Measurements from ENCODE around the gene PRSS27.

GRCh38 chr16:2737895-2738418 lies 17.9 kb upstream of the PRSS27 start:
- TF ChIP-seq, protein P1, sequence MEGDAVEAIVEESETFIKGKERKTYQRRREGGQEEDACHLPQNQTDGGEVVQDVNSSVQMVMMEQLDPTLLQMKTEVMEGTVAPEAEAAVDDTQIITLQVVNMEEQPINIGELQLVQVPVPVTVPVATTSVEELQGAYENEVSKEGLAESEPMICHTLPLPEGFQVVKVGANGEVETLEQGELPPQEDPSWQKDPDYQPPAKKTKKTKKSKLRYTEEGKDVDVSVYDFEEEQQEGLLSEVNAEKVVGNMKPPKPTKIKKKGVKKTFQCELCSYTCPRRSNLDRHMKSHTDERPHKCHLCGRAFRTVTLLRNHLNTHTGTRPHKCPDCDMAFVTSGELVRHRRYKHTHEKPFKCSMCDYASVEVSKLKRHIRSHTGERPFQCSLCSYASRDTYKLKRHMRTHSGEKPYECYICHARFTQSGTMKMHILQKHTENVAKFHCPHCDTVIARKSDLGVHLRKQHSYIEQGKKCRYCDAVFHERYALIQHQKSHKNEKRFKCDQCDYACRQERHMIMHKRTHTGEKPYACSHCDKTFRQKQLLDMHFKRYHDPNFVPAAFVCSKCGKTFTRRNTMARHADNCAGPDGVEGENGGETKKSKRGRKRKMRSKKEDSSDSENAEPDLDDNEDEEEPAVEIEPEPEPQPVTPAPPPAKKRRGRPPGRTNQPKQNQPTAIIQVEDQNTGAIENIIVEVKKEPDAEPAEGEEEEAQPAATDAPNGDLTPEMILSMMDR (IDR thresholded peaks at IDR 0.05): no peak
- TF ChIP-seq POLR2A (IDR thresholded peaks at IDR 0.05): no peak
